Right renal pelvis (tissue), 4 donors: ENCODE data around the gene MS4A5. TPM values are rescaled to one million over a fixed set of nuclear protein-coding genes. Genes with fewer than 3 reads are reported as not detected.
"Not testable (repeated sequence)": the region's sequence is repeated elsewhere in the genome, so short reads cannot be mapped to it uniquely, and the experiment has no call there.

Experiments used
- DNase-seq, 4 donors: peaks; one replicate each; pipeline ENCODE4 v3.0.0-alpha.2; 2013; ENCODE audit warnings: low read depth in 4 of 4, low spot score in 3 of 4, missing footprints in 1 of 4
- polyA plus RNA-seq, 4 donors: library from polyadenylated mRNA; unstranded; fragments of 120-200 nt; gene quantifications; one replicate each; pipeline ENCODE4 v1.2.1, GENCODE V29; 2013; ENCODE audit not compliant: insufficient read length in 4 of 4

MS4A5 gene, protein sequence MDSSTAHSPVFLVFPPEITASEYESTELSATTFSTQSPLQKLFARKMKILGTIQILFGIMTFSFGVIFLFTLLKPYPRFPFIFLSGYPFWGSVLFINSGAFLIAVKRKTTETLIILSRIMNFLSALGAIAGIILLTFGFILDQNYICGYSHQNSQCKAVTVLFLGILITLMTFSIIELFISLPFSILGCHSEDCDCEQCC
- not detected for polyA plus RNA-seq

DNA sequence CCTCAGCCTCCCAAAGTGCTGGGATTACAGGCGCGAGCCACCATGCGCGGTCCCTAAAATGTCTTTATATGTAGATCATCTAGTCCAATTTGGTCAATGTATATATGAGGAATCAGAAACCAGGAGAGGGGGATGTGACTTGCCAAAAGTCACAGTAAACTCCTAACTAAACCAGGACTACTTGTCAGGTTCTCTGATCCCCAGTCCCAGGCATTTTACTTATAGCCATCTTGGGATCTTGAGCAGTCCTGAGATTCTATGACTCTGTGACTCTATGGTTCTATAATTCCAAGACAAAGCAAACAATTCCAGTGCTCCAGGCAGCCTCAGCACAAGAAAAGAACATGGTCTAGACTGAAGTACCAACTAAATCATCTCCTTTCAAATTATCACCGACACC is at the start of gene MS4A5:
Gene MS4A5 (plus strand): TSS at position 301 of the 400 bp plus-strand sequence. CDS start 103 bp downstream, outside the sequence.
- no peak for DNase-seq

DNA sequence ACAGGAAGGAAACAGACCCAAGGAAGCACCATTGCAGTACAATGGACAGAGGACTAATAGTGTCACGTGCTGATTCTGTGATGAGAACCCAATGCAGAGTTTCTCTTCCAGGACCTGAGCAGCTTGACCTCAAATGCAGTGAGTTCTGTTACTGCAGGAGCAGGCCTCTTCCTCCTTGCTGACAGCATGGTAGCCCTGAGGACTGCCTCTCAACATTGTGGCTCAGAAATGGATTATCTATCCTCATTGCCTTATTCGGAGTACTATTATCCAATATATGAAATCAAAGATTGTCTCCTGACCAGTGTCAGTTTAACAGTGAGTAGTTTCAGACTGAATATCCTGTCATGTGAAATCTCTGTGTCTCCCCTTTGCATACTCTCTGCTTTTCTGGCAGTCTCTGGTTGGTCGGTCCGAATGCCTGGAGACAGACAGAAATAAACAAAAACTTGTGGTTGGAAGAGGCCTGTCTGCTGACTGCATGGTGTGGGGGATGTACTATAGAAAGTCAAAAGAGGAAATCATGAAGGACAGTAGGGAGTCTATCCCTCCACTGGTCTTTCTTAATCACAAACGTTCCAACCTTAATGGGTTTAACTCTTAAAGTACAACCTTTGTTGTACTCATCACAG is 40.0 kb upstream of the MS4A5 start:
- DNase-seq = no peak

DNA sequence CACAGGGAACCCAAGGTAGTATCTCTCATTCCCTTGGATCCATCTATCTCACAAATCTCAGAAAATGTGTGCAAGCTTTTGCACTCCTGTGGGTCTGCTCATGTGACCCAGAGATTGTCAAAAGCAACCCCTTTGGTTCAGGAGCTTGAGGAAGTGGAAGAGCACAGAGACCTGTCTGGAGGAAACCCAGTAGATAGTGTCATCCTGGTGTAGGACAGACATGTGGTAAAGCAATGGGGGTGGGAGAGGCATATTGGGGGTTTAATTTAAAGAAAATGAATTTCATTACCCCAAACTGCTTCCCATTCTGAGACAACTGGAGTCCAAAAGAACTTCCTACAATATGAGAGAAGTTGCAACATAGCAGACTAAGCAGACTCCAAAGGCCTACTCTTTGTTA is 39.0 kb upstream of the MS4A5 start:
- DNase-seq = no peak

DNA sequence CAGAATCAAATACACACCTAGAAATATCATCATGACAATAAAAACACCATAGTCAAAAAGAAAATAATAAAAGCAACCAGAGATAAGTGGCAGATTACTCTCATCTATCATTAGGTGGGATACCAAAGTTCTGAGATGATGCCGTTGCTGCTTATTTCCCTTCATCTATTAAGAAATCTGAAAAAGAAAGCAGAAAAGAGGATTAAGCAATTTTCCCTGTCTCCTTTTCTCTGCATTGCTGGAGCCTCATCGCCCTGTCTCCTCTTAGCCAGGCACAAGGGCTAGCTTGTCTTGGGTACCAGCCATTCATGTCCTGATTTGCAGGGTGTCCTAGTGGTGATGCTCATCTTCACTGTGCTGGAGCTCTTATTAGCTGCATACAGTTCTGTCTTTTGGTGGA is 37.0 kb upstream of the MS4A5 start:
- no peak for DNase-seq

DNA sequence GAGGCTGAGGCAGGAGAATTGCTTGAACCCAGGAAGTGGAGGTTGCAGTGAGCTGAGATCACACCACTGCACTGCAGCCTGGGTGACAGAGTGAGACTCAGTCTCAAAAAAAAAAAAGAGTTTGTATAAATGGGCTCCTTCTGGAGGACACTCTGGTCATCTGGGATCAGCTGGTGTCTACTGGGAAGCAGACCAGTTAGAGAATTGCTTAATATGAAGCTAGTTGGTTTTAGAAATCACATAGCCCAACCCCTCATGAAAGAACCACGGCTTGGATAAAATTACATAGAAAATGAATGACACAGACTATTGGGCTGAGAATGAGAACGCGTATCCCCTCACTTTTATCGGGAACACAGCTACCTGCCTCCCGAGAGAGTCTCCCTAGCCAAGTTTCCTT is 36.4 kb upstream of the MS4A5 start:
- DNase-seq = no peak

DNA sequence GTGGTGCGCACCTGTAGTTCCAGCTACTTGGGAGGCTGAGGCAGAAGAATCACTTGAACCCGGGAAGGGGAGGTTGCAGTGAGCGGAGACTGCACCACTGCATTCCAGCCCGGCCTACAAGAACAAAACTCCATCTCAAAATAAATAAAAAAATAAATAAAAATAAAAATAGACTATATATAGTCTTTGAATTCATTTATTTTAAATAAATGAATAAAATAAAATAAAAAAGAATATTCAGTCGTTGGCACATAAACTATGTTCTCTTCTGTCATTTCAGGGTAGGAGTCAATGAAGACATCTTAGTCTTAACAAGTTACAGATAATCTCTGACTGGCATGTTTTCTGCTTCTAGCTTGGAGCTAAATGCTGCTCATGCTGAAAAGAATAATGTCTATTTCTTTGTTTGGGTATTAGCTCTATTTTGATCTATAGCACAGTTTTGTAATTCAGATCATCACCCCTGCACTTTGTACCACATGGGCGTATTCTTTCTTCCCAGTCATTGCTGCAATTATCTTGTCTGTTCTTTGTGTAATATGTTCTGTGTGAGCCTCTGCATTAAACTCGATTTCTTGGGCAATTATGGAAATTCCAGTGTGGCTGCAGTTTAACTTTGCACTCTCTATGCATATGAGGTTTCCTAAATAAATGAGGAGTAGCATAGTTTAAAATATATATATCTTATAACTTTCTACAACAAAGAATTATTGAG is 34.5 kb upstream of the MS4A5 start:
- no peak for DNase-seq

DNA sequence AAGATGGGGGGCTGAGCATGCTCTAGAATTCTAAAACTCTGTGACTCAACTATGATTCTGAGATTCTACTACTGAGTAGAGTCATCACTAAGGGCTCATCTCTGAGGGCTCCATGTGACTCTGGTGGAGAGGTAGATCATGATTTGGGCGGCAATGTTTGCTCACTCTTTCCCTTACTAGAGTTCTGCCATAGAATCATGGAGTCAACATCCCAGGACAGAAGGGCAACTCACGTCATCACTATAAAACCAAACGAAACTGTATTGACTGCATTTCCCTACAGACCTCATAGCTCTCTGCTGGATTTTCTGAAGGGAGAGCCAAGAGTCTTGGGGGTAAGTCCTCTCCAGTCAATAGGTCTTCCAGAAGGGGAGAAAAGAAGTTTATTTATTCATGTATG is 33.0 kb upstream of the MS4A5 start, which contains the start of gene MS4A14:
Gene MS4A14 (plus strand): TSS at position 78 of the 400 bp plus-strand sequence. CDS start 120 bp downstream, at position 198.
- DNase-seq = no peak

DNA sequence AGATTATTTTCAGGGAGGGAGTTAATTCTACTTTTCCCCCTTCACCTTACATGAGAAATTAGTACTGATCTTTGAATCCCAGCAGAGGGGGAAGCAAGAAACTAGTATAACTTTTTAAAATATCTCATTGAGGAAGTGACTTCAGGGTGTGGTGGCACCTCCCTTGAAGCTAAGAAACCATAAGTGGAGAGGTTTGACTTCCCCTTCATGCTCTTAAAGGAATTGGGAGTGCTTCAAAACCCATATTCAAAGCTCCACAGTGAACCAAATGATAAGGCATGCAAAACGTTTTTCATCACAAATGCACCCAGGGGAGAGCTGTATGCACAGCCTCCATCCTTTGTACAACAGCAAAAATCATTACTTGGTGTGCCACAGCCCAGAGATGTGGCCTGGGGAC is 32.6 kb upstream of the MS4A5 start:
- no peak for DNase-seq

DNA sequence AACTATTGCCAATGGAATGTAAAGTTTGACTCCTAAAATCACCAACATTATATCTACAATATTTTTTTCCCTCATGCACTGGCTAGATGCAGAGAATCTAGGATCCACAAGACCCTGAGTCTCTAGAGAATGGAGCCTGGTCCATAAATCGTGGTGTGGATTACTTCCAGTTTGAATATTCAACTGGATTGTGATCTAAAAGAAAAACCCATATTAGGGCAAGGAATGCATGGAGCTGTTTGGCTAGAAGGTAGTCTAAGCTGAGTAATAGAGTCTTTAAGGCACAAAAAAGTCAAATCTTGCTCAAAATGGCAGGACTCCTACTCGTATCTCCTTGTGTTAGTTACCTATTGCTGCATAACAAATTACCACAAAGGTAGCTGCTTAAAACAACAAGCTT is 9.4 kb upstream of the MS4A5 start:
- DNase-seq = no peak

DNA sequence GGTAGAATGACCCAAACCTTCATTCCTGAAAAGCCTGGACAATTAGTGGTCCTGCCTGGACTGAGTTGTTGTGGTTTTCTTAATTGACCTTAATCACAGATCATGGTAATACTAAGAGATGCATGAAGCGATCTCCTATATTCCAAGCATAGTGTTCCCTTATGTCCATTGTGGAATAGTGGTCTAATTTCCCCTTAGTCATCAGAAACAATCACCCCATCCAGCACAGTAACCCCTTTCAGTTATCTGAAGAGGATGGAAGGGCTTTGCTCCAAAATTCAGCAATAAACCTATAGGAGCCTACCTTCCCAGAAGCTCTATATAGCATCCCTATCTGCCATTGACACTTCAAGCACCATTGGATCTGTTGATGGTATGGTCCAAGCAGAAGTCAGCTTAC is 6.8 kb upstream of the MS4A5 start:
- DNase-seq = no peak

DNA sequence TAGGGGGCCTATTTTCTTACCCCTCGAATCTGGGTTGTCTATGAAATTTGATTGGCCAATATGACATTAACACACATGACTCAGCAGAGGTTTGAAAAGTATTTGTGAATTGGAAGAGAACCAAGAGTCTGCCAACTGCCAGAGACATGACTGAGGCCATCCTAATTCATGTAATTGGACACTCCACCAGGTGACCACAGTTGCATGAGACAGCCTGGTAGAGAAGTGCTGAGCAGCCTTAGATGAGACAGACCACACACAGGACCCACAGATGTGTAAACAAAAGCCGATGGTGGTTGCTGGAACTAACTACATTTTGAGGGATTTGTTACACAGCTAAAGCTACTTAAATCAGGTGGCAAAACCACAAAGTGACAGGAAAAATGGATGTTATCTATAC is 855 bp upstream of the MS4A5 start:
- DNase-seq = no peak

DNA sequence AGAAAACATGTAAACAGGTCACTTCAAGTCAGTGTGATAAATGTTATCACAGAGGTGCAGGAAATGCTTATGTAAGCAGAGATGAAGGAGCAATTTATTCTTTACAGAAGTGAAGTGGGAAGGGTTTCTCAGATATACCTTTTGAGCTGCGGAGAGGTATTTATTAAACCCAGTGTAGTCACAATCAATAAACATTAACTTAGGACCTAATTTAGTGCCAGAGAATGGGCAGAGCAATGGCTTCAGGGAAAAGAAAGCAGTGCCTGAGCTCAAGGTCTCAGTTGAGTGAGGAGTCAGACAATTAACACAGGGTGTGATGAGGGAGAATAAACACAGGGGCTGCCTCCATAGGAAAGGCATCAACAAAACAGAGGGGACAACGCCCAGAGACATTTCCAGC is 1.9 kb downstream of the MS4A5 start:
- DNase-seq = peak in 1 of 4 donors; percentile 3

DNA sequence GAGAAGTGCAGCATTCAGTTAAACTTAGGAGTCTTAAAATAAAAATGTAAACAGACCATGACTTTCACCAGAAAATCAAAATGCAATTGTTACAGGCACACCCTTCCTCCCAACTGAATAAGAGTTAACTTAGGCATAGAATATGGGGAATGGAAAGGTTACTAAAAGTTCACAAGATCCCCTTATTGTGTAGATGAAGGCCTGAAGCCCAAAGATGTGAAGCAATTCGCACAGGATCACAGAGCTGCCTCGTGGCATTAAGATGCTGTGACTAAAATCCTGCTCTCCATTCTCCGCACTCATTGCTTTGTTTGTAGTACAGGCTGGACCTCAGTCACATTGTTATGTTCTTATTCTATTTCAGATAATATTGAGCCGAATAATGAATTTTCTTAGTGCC is 4.0 kb downstream of the MS4A5 start:
- DNase-seq = no peak

DNA sequence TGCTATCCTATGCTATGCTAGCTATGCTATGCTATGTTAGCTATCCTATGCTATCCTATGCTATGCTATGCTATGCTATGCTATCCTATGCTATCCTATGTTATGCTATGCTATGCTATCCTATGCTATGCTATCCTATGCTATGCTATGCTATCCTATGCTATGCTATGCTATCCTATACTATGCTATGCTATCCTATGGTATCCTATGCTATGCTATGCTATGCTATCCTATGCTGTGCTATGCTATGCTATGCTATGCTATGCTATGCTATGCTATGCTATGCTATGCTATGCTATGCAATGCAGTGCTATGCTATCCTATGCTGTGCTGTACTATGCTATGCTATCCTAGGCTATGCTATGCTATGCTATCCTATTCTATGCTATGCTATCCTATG is 17.7 kb downstream of the MS4A5 start:
- DNase-seq = no peak

DNA sequence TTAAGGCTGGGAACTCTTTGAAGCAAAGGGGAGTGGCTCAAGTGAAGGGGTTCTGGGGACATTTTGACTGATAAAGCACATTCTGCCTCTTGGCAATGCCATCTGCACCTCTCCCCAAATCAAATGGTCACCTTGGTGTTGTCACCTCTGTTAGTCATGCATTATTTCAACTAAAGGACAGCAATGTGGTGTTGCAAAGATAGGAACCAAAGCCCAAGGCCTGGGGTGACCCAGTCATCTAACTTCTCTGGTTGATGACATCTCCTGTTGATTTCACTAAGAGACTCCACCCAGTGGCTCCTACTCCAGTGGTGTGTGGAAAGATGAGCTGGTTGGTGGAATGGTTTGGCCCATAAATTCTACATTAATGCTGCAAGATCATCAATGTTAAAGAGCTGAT is 18.5 kb downstream of the MS4A5 start:
- no peak for DNase-seq

DNA sequence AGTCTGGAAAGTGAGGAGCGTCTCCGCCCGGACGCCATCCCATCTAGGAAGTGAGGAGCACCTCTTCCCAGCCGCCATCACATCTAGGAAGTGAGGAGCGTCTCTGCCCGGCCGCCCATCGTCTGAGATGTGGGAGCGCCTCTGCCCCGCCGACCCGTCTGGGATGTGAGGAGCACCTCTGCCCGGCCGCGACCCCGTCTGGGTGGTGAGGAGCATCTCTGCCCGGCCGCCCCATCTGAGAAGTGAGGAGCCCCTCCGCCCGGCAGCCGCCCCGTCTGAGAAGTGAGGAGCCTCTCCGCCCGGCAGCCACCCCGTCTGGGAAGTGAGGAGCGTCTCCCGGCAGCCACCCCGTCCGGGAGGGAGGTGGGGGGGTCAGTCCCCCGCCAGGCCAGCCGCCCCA is 21.8 kb downstream of the MS4A5 start:
- not testable (repeated sequence) for DNase-seq

DNA sequence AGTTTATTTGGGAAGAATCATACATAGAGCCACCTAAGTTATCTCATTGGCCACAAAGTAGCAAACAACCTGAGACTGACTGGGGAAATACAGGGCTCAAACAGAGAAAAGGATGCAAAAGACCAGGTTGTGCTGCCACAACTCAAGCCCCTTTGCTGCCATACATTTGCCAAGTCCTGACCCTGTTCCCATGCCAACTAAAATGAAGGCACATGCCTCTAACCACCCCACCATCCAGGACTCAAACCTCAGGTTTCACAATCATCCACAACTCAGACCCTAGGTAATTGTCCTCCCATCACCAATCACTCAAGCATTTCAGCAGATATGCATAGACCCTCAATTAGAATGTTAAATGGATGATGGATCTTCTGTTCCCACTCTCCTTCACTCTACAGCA is 24.8 kb downstream of the MS4A5 start:
- DNase-seq = no peak

DNA sequence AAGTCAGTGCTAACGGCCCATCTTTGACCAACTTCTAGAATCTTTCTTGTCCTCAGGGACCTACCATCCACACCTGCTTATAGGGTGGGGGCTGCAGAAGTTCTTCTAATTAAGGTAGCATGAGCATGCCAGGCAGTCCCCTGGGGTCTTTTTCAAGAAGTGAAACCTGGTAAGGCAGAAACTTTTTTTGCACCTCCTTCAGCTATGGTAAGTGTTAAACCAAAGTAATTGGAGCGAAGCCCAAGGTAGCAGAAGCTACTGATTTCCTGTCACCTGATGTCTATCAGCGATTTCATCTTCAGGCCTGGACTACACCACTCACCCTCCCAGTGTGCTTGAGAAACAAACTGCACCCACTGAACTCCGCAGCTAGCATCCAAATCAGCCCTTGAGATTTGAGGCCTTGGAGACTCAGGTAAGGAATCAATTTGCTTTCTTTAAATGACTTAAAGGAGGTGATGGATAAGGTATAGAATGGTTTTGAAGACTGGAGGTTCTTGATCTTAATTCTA is 26.2 kb downstream of the MS4A5 start, which contains the start of gene MS4A1:
Gene MS4A1 (plus strand): TSS at position 317 of the 512 bp plus-strand sequence. CDS start 6,528 bp downstream, outside the sequence.
- no peak for DNase-seq

DNA sequence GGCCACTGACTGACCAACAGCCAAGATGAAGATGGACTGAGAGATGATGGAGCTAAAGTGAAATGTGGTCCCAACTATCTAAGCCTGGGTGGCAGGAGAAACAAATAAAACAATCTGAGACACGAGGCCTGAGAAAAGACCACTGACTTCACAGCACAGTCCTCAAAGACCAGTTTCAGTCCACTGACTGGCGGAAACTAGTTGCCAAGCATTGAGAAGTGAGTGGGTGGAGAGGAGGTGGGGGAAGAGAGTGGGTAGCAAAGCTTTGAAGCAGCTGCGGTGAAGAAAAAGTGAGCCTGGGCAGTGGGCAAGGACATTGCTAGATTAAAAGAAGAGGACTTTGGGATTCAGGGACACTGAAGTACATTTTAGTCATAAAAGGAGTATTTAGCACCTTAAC is 28.2 kb downstream of the MS4A5 start:
- no peak for DNase-seq

DNA sequence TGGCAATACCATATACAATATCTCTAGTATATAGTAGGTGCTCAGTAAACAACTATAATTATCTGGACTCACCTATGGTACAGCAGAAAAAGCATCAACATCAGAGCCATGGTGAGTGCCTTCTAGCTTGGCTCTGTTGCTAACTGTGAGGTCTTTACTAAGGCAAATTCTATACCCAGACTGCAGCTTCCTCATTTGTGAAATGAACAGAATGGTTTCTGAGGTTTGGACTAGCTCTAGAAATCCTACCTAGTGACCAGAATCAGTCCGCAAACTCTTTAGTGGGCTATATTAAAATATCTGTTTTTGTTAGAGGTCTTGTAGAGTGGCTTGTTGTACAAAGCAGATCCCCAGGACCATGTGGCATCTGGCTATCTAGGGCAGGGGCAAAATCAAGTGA is 30.0 kb downstream of the MS4A5 start:
- DNase-seq = no peak

DNA sequence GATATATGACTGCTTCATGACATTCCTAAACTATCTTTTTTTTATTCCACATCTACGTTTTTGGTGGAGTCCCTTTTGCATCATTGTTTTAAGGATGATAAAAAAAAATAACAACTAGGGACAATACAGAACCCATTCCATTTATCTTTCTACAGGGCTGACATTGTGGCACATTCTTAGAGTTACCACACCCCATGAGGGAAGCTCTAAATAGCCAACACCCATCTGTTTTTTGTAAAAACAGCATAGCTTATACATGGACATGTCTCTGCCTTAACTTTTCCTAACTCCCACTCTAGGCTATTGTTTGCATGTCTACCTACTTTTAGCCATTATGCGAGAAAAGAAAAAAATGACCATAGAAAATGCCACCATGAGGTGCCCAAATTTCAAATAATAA is 39.5 kb downstream of the MS4A5 start:
- DNase-seq = no peak

DNA sequence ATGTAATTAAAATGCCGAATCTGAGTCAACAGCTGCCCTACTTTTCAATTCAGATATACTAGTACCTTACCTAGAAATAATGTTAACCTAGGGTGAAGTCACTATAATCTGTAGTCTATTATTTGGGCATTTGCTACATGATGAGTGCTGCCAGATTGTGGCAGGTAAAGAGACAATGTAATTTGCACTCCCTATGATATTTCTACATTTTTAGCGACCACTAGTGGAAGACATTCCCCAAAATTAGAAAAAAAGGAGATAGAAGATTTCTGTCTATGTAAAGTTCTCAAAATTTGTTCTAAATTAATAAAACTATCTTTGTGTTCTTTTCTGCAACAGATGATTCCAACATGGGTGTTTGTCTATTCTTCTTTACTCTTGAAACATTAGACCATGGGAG is 40.4 kb downstream of the MS4A5 start:
- DNase-seq = no peak
